Astrocyte of the spinal cord (primary cell): ENCODE results near the gene ENTPD7.
"Not testable (repeated sequence)": the region's sequence is repeated elsewhere in the genome, so short reads cannot be mapped to it uniquely, and the experiment has no call there.

Experiments
- DNase-seq: peaks from one replicate; pipeline ENCODE4 v3.0.0; 2011; ENCODE audit warnings: low read depth, low spot score
- H3K4me3 ChIP-seq: 2 replicates; pipeline ENCODE4 v1.5.1; 2011; ENCODE audit warnings: low read depth, mild to moderate bottlenecking, low read length, moderate library complexity
- in situ Hi-C: cut with HindIII; loops from 2 replicates; pipeline ENCODE4 v1.10.0; 2017; ENCODE audit warnings: low sequenced_read_pairs
- TF ChIP-seq, protein P1 (sequence below): IDR thresholded peaks from 2 replicates; pipeline ENCODE4 v1.5.1; 2012; ENCODE audit warnings: low read depth, mild to moderate bottlenecking, low read length, inconsistent platforms

ENTPD7 gene

DNA sequence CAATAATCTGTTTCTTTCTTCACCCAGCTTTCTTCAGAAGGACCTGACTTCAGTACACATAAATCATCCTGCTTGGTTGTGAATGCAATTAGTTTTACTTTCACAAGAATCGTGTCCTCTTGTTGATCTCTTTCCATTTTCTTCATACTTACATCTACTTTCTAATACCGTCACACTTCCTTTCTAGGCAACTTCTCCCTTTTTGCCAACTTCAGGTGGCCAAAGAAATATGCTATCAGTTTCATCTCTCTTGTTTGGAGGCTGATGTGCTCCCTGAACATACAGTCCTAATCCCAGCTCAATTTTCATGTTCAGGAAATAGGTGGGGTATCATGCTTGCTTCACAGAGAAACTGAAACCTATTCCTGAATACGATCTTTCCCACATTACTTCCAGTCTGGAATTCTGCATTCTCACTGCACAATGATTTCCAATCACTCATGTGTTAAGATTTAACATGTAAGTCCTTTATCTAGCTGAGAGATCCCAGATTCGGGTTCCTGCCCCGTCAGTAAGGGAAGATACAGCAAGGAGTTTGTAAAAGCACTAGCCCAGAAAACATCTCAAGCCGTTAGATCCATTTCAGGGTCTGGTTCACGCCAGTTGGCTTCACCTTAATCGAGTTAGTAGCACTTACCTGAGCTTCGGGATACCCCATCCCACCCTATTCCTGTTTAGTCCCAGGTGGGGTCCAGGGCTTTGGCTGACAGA, 40.1 kb upstream of the ENTPD7 start:
- TF ChIP-seq, protein P1, sequence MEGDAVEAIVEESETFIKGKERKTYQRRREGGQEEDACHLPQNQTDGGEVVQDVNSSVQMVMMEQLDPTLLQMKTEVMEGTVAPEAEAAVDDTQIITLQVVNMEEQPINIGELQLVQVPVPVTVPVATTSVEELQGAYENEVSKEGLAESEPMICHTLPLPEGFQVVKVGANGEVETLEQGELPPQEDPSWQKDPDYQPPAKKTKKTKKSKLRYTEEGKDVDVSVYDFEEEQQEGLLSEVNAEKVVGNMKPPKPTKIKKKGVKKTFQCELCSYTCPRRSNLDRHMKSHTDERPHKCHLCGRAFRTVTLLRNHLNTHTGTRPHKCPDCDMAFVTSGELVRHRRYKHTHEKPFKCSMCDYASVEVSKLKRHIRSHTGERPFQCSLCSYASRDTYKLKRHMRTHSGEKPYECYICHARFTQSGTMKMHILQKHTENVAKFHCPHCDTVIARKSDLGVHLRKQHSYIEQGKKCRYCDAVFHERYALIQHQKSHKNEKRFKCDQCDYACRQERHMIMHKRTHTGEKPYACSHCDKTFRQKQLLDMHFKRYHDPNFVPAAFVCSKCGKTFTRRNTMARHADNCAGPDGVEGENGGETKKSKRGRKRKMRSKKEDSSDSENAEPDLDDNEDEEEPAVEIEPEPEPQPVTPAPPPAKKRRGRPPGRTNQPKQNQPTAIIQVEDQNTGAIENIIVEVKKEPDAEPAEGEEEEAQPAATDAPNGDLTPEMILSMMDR, result no peak
- DNase-seq, result peak; percentile 25
- peak overlapping the region; percentile 92 for H3K4me3 ChIP-seq
- in situ Hi-C loops, result no loop called here

DNA sequence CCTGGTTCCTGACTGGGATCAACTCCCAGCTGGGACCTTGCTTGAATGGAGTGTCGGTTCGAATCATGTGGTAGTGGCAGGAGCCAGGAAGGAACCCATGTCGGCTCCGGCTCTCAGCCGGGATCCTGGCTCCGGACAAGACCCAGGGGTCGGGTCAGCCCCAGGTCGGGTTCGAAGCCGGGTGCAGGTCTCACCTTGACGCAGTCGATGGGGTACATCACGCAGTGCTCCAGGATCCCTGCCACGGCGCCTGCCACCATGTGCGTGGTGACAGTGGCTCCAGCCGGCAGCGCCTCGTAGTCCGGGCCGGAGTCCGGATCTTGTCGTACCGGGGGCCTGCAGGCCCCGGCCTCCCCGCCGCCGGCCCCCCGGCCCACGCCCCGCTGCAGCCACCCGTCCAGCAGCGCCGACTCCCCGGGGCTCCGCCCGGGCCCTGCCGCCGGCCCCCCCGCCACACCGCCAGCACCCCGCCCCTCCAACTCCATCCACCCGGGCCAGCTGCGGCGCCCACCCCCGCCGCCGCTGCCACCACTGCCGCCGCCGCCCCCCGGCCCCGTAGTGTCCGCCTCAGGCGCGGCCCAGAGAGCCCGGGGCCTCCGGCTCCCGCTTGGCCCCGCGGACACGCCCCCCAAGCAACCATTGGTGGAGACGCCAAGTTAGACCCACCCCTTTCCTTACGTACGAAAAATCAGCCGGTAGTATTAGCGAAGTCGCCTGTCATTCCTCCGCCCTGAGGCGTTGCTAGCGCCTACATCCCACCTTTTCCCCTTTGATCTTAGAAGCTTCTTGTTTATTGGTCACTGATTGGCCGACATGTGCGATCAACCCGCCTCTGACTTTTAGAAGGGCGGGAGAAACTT, 39.2 kb upstream of the ENTPD7 start, which contains the start of gene SLC25A28:
TSS of gene SLC25A28 (minus strand) at position 589 of the 860 bp plus-strand sequence. CDS start at position 485, 104 bp downstream.
- TF ChIP-seq, protein P1, result no peak

DNA sequence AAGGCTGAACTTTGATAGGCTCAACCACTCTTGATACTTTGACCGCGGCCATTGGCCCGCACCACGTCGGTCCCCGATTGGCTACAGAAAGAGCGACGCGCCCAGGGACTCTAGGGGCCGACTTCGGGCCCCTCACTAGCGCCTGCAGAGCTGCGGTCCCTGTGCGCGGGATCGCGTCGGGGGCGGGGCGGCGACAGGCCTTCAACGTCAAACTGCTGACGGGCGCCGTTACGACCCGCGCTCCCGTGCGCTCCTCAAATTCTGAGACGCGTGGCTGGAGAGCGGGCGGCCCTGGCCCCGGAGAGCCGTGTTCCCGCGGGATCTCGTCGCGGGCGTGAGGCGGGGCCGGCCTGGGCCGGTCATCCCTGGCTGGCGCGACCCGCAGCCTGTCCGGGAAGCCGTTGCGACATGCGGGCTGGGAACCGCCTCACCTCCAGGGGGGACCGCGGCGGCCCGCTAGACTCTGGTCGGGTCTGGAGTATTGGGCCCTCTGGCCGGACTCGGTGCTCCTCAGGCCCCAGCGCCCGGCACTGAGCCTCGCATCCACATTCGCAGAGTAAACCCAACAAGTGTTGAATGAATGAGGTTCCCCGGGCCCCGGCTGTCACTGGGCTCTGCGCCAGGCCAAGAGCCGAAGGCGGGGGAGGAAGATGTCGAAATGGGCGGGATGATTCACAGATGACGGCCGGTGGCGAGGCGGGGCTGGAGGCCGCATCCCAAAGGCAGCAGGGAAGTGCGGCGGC, 38.4 kb upstream of the ENTPD7 start:
- peak; percentile 97 for DNase-seq
- peak overlapping the region; percentile 92 for H3K4me3 ChIP-seq
- TF ChIP-seq, protein P1, result no peak
- in situ Hi-C loops, result no loop called here

More for the DNA sequence above, 39.2 kb upstream of the ENTPD7 start, which contains the start of gene SLC25A28:
- peak within 1 kb of the TSS; percentile 92 for H3K4me3 ChIP-seq
- DNase-seq, result peak; percentile 100
- in situ Hi-C loops, result no loop called here

DNA sequence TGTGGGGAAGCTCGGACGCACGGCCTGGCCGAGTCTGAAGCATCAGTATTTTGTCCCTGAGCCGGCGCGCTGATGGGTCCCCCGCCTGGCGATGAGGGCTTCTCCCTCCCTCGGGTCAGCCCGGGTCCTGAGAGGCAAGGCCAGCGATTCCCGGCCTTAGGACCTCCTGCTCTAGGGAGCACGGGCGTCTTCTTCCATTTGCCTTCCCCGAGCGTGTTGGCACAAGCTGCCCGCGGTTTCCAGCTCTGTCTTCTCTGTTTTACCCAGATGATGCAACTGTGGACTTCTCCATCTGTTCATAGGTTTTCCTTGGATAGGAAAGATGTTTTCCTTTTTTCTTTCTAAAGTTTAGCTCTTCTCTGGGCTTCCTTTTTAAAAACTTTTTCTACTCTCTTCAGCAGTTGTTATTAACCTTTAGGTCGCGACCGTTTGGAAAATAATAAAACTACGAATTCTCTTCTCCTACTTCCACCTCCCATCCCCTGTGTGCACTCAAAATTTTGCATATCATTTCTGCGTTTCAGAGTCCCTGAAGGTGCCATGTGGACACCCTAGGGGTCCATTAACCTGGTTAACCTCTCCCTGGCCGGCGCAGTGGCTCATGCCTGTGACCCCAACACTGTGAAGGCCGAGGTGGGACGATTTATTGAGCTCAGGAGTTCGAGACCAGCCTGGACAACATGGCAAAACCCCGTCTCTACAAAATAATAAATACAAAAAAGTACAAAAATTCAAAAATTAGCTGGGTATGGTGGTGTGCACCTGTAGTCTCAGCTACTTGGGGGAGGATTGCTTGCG, 37.7 kb upstream of the ENTPD7 start:
- peak overlapping the region; percentile 92 for H3K4me3 ChIP-seq
- no peak for DNase-seq
- in situ Hi-C loops, result no loop called here
- TF ChIP-seq, protein P1, result no peak

DNA sequence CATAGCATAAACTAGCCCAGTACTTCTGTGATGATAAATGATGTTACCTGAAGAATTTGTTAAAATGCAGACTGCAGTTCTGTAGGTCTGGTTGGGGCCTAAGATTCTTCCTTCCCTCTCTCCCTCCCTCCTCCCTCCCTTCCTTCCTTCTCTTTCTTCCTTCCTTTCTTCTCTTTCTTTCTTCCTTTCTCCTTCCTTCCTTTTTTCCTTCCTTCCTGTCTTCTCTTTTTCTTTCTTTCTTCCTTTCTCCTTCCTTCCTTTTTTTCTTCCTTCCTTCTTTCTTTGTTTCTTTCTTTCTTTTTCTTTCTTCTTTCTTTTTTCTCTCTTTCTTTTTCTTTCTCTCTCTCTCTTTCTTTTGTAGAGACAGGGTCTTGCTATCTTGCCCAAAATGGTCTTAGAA, 35.4 kb upstream of the ENTPD7 start:
- TF ChIP-seq, protein P1, result no peak
- DNase-seq, result no peak
- H3K4me3 ChIP-seq, result no peak overlapping the region
- in situ Hi-C loops, result no loop called here

DNA sequence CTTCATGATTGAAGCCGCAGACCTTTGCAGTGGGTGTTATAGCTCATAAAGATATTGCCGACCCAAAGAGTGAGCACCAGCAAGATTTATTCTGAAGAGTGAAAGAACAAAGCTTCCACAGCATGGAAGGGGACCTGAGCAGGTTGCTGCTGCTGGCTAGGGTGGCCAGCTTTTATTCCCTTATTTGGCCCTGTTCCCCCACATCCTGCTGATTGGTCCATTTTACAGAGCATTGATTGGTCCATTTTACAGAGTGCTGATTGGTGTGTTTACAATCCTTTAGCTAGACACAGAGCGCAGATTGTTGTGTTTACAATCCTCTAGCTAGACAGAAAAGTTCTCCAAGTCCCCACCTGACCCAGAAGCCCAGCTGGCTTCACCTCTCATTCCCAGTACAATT, 34.2 kb upstream of the ENTPD7 start:
- in situ Hi-C loops, DNase-seq, H3K4me3 ChIP-seq: not testable (repeated sequence)
